Measurements from ENCODE around the gene EXOC3L4. TPM values are rescaled to one million over a fixed set of nuclear protein-coding genes. Genes with fewer than 3 reads are reported as not detected.

EXOC3L4 gene
- total RNA-seq, 2 donors from 2014 or later = not detected

DNA sequence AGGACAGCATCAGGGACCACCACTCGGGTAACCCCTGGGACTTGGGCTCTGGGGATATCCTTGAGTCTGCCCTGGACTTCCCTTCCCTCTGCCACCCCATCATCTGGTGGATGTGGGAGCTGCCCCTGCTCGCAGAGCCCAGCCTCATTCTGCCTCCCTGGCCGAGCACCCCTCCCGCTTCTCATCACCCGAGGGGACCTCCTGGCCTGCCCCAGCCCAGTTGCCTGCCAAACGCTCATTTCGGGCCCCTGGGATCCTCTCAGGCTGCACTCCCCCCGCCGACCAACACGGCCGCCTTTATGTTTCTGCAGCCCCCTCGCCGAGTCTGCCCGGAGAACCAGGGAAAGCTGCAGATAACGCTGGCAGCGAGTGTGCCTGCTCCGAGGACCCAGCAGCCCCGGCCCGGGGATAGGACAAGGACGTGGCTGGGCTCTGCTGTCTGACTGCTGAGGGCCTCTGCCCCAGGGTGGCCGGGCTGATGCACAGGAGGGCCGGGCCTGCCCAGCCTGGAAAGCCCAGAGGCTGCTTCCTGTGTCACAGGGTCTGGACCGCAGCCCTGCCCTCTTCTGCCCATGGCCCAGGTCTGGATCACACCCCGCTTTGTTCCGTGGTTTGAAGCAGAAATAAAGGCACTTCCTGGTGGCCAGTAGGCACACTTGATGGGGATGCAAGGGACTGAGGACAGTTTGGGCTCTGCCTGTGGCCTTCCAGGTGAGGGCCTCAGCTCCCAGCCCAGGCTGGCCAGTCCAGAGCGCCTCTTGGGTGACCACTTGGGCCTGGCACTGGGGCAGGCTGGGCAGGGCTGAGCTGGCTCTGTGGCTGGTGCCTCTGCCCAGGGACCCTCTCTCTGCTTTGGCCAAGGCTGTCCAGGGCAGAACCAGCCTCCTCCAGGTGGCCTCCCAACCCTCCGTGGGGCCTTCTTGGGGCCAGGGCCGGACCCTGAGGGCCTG is 4.9 kb upstream of the EXOC3L4 start:
- peaks cover 8% of the 10 kb centered on the region for H3K27me3 Mint-ChIP-seq
- ATAC-seq (no peak), DNase-seq (no peak)
- H3K9me3 ChIP-seq (ENCODE audit: control insufficient read depth, low read length, poor library complexity, severe bottlenecking) = no peaks in the 10 kb centered on the region
- peaks cover 3% of the 10 kb centered on the region for H3K4me1 Mint-ChIP-seq
- H3K36me3 Mint-ChIP-seq (ENCODE audit: low read depth) = no peaks in the 10 kb centered on the region
- no peak overlapping the region for H3K27ac Mint-ChIP-seq
- H3K4me3 Mint-ChIP-seq = no peak overlapping the region

DNA sequence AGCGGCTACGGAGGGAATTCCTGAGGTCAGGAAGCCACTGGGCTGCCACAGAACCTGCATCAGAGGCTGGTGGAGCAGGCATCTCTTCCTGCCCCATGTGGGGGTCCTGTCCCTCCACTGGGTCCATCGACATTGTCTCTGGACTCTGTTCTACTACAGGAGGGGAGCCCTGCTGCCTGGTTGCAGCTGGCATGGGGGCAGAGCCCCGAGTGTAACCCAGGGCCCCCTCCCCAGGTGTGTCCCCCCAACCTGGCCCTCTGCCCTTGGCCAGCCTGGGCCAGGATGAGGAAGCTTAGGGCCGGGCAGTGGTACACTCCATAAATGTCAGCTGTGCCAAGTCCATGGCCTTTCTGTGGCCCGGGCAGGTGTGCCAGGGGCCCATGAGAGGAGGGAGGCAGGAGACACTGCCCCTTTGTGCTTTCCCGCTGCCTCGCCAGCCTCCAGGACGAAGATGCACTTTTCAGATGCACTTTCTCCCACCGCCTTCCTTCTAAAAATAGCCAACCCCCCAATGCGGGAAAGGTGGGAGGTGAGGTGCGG is 4.0 kb upstream of the EXOC3L4 start:
- peaks cover 8% of the 10 kb centered on the region for H3K27me3 Mint-ChIP-seq
- no peaks in the 10 kb centered on the region for H3K36me3 Mint-ChIP-seq (ENCODE audit: low read depth)
- H3K9me3 ChIP-seq (ENCODE audit: control insufficient read depth, low read length, poor library complexity, severe bottlenecking) = no peaks in the 10 kb centered on the region
- no peak for ATAC-seq
- peaks cover 3% of the 10 kb centered on the region for H3K4me1 Mint-ChIP-seq
- H3K4me3 Mint-ChIP-seq = peak overlapping the region; percentile 72
- DNase-seq = no peak
- H3K27ac Mint-ChIP-seq = no peak overlapping the region

DNA sequence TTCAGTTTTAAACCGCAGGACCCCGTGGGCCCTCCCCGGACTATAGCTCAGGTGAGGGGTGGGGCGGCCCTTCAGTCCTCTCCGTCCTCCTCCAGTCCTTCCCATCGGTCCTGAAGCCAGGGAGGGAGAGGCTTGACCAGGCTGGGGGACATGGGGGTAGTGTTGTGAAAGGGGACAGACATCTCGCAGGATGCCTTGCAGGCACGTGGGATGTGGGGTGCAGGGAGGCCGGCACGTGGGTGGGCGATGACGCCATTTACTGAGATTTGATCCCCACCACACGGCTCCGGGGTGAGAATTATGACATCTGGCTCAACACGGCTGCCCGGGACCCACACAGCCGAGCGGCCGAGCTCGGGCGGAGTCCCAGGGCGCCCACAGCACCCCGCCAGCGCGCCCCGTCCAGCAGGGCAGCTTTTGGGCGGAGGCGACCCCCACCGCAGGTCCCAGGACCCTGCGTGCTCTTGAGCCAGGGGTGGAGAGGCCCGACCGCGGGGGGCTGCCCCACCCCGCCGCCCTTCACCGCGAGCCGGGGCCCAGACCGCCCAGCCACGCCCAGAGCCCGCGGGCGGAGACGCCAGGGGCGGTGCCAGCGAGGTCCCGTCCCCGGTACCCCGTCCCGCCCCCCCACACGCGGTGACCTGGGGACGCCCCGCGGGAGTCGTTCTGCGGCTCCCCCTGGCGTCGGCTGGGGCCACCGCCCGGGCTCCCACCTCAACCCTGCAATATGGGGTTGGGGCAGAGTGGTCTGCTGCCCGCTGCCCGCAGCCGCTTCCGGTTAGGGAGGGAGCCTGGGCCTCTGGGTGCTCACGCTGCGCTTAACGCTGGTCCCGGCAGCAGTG is 3.3 kb upstream of the EXOC3L4 start:
- ATAC-seq (peak; percentile 95), DNase-seq (peak; percentile 67 to 80 (median 78))
- Mint-ChIP-seq H3K36me3 (ENCODE audit: low read depth) (no peaks in the 10 kb centered on the region), H3K4me3 (peak overlapping the region; percentile 72), H3K27me3 (peaks cover 8% of the 10 kb centered on the region), H3K27ac (no peak overlapping the region), H3K4me1 (peaks cover 3% of the 10 kb centered on the region)
- H3K9me3 ChIP-seq (ENCODE audit: control insufficient read depth, low read length, poor library complexity, severe bottlenecking) = no peaks in the 10 kb centered on the region

DNA sequence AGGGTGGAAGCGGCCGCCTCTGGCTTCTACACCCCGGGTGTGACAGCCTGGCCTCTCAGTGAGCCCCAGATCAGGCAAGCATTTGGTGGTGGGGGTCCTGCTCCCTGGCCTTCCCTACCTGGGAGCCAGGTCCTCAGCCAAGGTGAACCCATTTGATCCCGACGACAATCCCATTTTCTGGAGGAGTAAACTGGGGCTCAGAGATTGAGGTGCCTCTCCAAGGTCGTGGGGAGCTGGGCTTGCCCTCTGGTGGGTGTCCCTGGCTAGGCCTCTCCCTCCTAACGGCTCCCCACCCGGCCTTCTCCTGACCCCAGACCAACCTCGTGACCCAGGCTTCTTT is 2.7 kb upstream of the EXOC3L4 start:
- ATAC-seq (no peak), DNase-seq (no peak)
- no peaks in the 10 kb centered on the region for H3K9me3 ChIP-seq (ENCODE audit: control insufficient read depth, low read length, poor library complexity, severe bottlenecking)
- peaks cover 3% of the 10 kb centered on the region for H3K4me1 Mint-ChIP-seq
- H3K27me3 Mint-ChIP-seq = peaks cover 8% of the 10 kb centered on the region
- H3K27ac Mint-ChIP-seq = no peak overlapping the region
- H3K4me3 Mint-ChIP-seq = peak overlapping the region; percentile 36
- H3K36me3 Mint-ChIP-seq (ENCODE audit: low read depth) = no peaks in the 10 kb centered on the region

DNA sequence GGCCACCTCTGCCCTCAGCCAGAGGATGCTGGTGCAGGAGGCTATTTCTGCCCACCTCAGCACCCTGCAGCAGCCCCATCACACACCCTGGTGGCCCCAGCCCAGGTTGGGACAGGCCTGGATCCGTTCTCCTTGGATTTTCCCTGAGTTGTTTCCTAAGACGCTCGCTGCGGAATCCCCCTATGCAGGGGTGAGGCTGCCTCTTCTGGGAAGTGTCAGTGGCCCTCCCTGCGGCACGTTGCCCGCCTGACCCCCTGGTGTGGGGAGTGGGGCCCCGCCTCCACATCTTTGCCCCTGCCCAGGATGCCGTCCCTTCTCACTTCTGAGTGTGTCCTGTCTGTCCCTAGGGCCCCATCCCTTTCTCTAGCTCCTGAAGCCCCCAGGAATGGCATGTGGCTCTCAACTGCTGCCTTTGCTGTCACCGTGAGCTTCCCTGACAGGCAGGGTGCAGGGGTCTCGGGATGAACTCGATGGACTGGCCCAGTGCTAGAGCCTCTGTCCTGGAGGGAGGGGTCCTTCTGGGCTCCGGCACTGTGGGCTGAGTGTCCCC is 594 bp upstream of the EXOC3L4 start:
- Mint-ChIP-seq H3K4me1 (peaks cover 5% of the 10 kb centered on the region), H3K27ac (no peak overlapping the region), H3K4me3 (no peak overlapping the region), H3K27me3 (peaks cover 18% of the 10 kb centered on the region), H3K36me3 (ENCODE audit: low read depth) (no peaks in the 10 kb centered on the region)
- ATAC-seq (no peak), DNase-seq (no peak)
- H3K9me3 ChIP-seq (ENCODE audit: control insufficient read depth, low read length, poor library complexity, severe bottlenecking) = no peaks in the 10 kb centered on the region

DNA sequence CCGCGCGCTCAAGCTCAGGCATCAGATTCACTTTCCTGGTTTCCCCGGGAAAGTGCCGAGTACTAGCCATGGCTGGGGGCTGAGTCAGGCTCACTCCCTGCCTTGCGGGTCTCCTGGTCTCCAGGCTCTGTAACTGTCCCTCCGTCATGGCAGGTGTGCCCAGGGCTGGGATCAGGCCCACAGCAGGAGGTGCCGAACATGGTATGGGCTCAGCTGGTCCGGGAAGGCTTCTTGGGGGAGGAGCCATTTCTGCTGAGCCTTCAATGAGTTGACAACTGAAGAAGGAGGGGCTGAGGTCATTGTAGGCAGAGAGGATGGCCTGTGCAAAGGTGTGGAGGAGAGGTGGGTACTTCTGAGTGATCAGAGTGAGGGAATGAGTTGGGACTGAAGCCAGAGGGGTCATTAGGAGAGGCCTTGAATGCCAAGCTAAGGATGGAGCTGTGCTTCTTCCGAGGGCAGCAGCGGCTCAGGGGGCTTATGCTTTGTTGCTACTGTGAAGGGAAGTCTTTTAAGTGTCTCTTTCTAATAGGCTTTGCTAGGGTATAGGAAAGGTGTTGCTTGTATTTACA is 769 bp downstream of the EXOC3L4 start:
- no peaks in the 10 kb centered on the region for H3K36me3 Mint-ChIP-seq (ENCODE audit: low read depth)
- DNase-seq (no peak), ATAC-seq (no peak)
- H3K27me3 Mint-ChIP-seq = peaks cover 22% of the 10 kb centered on the region
- H3K4me3 Mint-ChIP-seq = no peak overlapping the region
- peaks cover 5% of the 10 kb centered on the region for H3K4me1 Mint-ChIP-seq
- H3K9me3 ChIP-seq (ENCODE audit: control insufficient read depth, low read length, poor library complexity, severe bottlenecking) = no peaks in the 10 kb centered on the region
- H3K27ac Mint-ChIP-seq = no peak overlapping the region

DNA sequence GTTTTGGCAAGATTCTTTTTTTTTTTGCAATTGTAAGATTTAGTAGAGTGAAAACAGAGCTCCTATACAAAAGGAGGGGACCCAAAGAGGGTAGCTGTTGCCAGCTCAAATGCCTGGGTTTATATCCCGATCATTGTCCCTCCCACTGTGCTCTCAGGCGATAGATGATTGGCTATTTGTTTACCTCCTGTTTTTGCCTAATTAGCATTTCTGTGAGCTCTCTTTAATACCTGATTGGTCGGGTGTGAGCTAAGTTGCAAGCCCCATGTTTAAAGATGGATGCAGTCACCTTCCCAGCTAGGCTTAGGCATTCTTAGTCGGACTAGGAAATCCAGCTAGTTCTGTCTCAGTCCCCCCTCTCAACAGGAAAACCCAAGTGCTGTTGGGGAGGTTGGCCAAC is 1.9 kb downstream of the EXOC3L4 start:
- ATAC-seq (no peak), DNase-seq (no peak)
- no peak overlapping the region for H3K27ac Mint-ChIP-seq
- H3K27me3 Mint-ChIP-seq = peaks cover 27% of the 10 kb centered on the region
- H3K4me3 Mint-ChIP-seq = no peak overlapping the region
- H3K36me3 Mint-ChIP-seq (ENCODE audit: low read depth) = peaks cover 2% of the 10 kb centered on the region
- no peaks in the 10 kb centered on the region for H3K9me3 ChIP-seq (ENCODE audit: control insufficient read depth, low read length, poor library complexity, severe bottlenecking)
- H3K4me1 Mint-ChIP-seq = peaks cover 2% of the 10 kb centered on the region

DNA sequence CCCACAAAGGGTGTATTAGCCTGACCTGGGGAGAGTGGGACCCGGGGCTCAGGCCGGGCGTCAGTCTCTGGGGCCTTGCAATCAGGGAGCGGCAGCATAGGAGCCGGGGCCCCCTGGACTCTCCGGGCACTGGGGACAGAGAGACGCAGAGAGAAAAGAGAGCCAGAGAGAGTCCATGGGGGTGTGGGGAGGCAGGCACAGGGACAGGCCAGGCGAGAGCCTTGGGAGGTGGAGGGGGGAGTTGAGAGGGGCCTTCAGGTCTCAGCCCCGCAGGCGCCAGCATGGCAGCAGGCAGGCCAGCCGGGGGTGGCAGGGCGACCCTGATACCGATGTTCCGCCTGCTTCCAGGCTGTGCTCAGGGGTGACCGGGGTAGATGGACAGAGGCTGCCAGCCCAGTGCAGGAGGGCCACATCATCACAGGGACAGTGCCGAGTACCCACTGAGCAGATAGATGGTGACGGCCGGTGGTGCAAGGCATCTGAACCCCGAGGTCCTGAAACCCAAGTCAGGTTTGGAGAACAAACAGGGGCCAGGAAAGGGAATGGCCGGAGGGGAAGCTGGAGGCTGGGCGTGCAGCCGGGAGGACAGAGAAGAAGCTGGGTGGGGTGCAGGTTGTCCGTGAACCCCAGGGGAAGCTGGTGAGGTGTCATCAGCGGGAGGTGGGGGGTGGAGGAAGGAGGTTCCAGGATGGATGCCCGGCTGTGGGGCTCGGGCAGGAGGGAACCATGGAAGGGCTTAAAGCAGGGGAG is 2.9 kb downstream of the EXOC3L4 start:
- H3K9me3 ChIP-seq (ENCODE audit: control insufficient read depth, low read length, poor library complexity, severe bottlenecking) = no peaks in the 10 kb centered on the region
- no peak overlapping the region for H3K27ac Mint-ChIP-seq
- H3K4me3 Mint-ChIP-seq = no peak overlapping the region
- peaks cover 2% of the 10 kb centered on the region for H3K4me1 Mint-ChIP-seq
- peaks cover 4% of the 10 kb centered on the region for H3K36me3 Mint-ChIP-seq (ENCODE audit: low read depth)
- DNase-seq = peak in 1 of 3 donors; percentile 10
- ATAC-seq = no peak
- H3K27me3 Mint-ChIP-seq = peaks cover 35% of the 10 kb centered on the region

DNA sequence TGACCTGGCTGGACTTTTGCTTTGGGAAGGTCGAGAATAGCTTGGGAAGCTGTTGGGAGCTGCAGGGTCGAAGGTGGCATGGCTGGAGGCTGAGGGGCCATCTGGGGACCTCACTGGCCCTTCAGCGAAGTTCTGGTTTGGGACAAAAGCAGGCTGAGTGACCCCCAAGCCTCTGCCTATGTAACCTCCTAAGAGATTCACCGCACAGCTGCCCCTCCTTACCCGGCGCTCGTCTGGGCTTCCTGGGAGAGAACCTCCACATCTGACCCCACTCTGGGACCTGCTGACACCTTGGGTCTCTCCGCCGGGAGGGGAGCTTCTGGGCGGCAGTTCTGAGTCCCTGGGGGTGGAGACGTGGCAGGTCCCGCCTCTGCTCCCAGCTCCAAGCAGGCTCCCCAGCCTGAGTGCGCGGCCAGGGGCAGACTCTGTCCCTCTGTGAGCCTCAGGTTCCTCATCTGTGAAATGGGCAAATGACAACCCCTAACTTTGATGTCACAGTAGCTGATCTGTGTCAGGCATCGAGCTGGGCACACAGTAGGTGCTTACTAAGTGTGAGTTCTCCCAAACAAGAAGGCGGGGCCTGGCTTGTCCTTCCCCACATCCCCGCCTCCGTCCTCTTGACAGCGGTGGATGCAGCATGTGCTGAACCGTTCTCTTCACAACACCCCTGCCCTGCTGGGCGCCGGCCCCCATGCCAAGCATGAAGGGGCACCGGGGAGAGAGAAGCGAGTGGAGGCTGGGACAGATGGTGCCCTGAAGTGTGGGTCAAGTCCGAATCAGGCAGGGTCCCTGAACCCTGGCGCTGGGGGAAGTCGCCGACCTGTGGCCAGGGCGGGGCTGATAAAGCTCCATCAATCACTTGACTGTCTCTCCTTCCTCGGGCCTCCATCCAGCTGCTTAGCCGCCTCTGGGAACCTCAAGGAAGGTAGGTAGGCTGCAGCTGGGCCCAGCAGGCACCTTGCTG is 3.8 kb downstream of the EXOC3L4 start:
- no peak for ATAC-seq
- no peak overlapping the region for H3K27ac Mint-ChIP-seq
- H3K27me3 Mint-ChIP-seq = peaks cover 40% of the 10 kb centered on the region
- no peaks in the 10 kb centered on the region for H3K9me3 ChIP-seq (ENCODE audit: control insufficient read depth, low read length, poor library complexity, severe bottlenecking)
- H3K4me1 Mint-ChIP-seq = peaks cover 2% of the 10 kb centered on the region
- no peak overlapping the region for H3K4me3 Mint-ChIP-seq
- DNase-seq = peak in 1 of 3 donors; percentile 7
- peaks cover 4% of the 10 kb centered on the region for H3K36me3 Mint-ChIP-seq (ENCODE audit: low read depth)

DNA sequence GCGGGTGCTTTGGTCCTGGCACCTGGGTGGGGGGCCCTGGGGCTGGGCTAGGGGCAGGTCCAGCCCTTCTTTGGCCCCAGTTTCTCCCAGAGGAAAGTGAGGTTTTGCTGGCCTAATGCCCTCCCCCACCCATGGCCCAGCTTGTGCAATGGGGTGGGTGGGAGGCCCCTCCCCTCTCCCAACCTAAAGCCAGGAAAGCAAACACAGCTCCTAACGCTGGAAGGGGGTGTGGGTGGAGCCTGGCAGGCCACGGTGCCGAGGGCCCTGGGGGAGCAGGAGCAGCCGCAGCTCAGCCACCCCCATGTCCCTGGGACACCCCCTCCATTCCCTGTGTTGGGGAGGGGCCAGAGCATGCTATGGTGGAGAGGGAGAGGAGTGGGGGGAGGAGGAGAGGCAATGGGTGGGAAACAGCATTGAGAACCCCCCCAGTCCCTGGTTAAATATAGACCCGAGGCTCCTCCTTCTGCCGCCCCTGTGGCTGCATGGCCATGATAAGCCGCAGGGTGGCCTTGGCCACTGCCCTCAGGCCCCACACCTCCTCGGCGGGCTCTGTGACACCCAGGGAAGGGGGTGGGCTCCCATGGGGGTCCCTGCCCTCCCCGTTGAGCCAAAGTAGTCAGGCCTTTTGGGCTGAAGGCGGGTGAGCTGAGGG is 4.7 kb downstream of the EXOC3L4 start:
- Mint-ChIP-seq H3K4me3 (no peak overlapping the region), H3K4me1 (peaks cover 5% of the 10 kb centered on the region), H3K27ac (no peak overlapping the region), H3K27me3 (peaks cover 44% of the 10 kb centered on the region), H3K36me3 (ENCODE audit: low read depth) (peaks cover 4% of the 10 kb centered on the region)
- no peaks in the 10 kb centered on the region for H3K9me3 ChIP-seq (ENCODE audit: control insufficient read depth, low read length, poor library complexity, severe bottlenecking)
- DNase-seq (no peak), ATAC-seq (no peak)

DNA sequence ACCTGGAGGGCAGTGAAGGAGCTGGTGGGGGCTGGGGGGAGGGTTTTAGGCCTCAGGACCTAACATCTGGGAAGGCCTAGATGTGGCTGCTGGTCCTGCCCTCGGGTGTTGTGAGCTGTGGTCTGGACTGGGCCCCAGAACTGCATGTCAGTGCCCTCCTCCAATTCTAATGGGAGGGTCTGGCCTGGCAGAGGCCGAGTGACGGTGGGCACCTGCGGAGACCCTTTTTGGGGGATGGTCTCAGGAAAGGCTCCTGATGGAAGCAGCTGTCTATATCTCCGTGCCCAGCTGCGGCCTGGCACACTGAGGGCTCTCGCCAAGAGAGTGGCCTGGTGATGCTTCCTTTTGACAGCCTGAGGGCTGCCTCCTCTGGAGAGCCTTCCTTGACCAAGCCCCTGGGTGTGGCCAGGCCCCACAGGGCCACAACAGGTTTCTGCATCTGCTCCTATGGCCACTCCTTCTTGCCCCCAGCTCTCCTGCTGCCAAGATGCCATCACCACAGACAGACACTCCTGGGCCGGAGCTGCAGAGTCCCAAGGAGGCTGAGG is 5.3 kb downstream of the EXOC3L4 start:
- H3K36me3 Mint-ChIP-seq (ENCODE audit: low read depth) = peaks cover 4% of the 10 kb centered on the region
- peaks cover 46% of the 10 kb centered on the region for H3K27me3 Mint-ChIP-seq
- ATAC-seq (no peak), DNase-seq (no peak)
- H3K9me3 ChIP-seq (ENCODE audit: control insufficient read depth, low read length, poor library complexity, severe bottlenecking) = no peaks in the 10 kb centered on the region
- no peak overlapping the region for H3K4me3 Mint-ChIP-seq
- H3K27ac Mint-ChIP-seq = no peak overlapping the region
- H3K4me1 Mint-ChIP-seq = peaks cover 7% of the 10 kb centered on the region
